Activated CD4-positive, alpha-beta T cell treated with anti-CD3 and anti-CD28 coated beads for 36 hours (primary cell): ENCODE results near the gene ATXN7L2. TPM values are rescaled to one million over a fixed set of nuclear protein-coding genes. Genes with fewer than 3 reads are reported as not detected.
"Not testable (repeated sequence)": the region's sequence is repeated elsewhere in the genome, so short reads cannot be mapped to it uniquely, and the experiment has no call there.

Experiments used
- ATAC-seq: fragments of 200-7000 bp; cut with Tn5 transposase; one replicate; pipeline ENCODE4 v1.10.0; 2021; ENCODE audit warnings: mild to moderate bottlenecking, moderate library complexity
- CTCF ChIA-PET: fragments of 350-600 bp; sonication (Branson Sonifier 250); formaldehyde crosslinking; loops from one replicate; lab custom pipeline; 2021; ENCODE audit warnings: antibody characterized with exemption; lab: Charles Lee
- POLR2A ChIA-PET: fragments of 350-600 bp; sonication (Branson Sonifier 250); formaldehyde crosslinking; loops from one replicate; lab custom pipeline; 2021; ENCODE audit warnings: antibody characterized with exemption, inconsistent platforms; lab: Charles Lee
- DNase-seq: peaks from one replicate; pipeline ENCODE4 v3.0.0-alpha.2; 2020
- H3K27ac Mint-ChIP-seq: one replicate; pipeline ENCODE4 v1.8.0; 2021; ENCODE audit warnings: mixed read lengths
- H3K27me3 Mint-ChIP-seq: one replicate; pipeline ENCODE4 v1.8.0; 2021; ENCODE audit warnings: mixed read lengths
- H3K36me3 Mint-ChIP-seq: one replicate; pipeline ENCODE4 v1.8.0; 2021; ENCODE audit warnings: low read depth, mixed read lengths
- H3K4me1 Mint-ChIP-seq: one replicate; pipeline ENCODE4 v1.8.0; 2021; ENCODE audit warnings: mixed read lengths
- H3K4me3 Mint-ChIP-seq: one replicate; pipeline ENCODE4 v1.8.0; 2021; ENCODE audit warnings: mild to moderate bottlenecking, moderate library complexity, mixed read lengths
- H3K9me3 Mint-ChIP-seq: one replicate; pipeline ENCODE4 v1.8.0; 2021; ENCODE audit warnings: low read depth, mixed read lengths
- intact Hi-C, 2 experiments: fragments of 100-400 bp; cut with DNase I in 1 of 2; cut with micrococcal nuclease in 1 of 2; formaldehyde crosslinking; loops; one replicate each; pipeline versions ENCODE4 v1.14.2 to v1.15.1; 2022 to 2024; cut with DNase I, micrococcal nuclease
- total RNA-seq, 2 experiments: library from RNA; stranded (reverse); gene quantifications; one replicate each; pipeline ENCODE4 v1.2.3, GENCODE V29; 2021

ATXN7L2 gene
- total RNA-seq, 2 experiments from 2014 or later: 11.7 to 13.0 TPM

DNA sequence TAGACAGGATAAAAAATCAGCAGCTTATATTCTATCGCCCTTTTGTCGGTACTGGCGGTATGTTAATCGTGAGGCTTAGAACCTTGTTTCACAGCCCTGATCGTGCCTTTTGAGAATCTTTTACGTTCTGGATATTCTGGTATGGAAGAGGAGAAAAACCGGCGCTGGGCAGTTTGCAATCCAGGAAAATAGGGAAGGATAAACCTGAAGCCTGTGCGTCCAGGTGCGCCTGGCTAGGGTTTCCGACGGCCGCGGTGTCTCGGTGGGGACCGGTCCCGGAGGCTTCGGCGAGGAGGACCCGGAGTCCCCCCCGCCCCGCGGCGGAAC is 17.6 kb upstream of the ATXN7L2 start:
- peak overlapping the region; percentile 59 for H3K4me3 Mint-ChIP-seq
- H3K9me3 Mint-ChIP-seq: no peaks in the 10 kb centered on the region
- ATAC-seq (no peak), DNase-seq (no peak)
- H3K4me1 Mint-ChIP-seq: peaks cover 4% of the 10 kb centered on the region
- no peak overlapping the region for H3K27ac Mint-ChIP-seq
- peaks cover 53% of the 10 kb centered on the region for H3K27me3 Mint-ChIP-seq
- H3K36me3 Mint-ChIP-seq: no peaks in the 10 kb centered on the region
- POLR2A ChIA-PET: no interaction called here
- intact Hi-C loops: no loop called here
- CTCF ChIA-PET: no interaction called here

DNA sequence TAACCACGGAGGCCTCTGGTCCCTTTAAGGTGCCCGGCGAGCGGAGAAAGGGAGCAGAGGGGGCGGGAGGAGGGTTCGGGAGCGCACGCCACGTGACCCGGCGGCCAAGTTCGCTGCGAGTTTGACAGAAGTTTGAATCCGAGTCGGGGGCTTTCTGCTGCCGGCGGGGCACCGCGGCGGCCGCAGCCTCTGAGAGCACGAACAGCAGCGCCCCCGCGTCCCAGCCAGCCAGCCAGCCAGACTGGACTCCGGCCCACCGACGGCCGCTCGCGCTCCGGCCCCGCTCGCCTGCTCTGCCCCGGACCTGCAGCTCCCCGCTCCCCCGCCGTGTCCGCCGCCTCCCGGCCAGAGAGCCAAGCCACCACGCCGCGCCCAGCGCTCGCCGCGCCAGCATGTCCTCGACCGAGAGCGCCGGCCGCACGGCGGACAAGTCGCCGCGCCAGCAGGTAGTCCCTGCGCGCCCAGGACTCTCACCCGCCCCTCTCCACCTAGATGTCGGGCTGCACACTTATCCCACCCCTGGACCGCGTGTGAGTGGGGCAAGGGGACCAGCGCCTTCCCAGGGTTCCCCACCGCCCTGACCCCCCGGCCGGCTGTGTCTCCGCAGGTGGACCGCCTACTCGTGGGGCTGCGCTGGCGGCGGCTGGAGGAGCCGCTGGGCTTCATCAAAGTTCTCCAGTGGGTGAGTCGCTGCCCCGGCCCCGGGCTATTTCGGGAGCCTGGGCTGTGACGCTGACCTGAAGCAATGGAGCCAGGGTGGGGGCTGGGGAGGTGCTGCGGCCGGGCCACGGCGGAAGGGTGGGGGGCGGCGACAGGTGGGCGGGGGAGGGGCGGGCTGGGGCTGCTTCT is 17.0 kb upstream of the ATXN7L2 start, which contains the start of gene SYPL2:
SYPL2 (plus strand) TSS at position 95 of the 849 bp plus-strand sequence; CDS start at position 393, 298 bp downstream.
- H3K27ac Mint-ChIP-seq: no peak within 1 kb of the TSS

DNA sequence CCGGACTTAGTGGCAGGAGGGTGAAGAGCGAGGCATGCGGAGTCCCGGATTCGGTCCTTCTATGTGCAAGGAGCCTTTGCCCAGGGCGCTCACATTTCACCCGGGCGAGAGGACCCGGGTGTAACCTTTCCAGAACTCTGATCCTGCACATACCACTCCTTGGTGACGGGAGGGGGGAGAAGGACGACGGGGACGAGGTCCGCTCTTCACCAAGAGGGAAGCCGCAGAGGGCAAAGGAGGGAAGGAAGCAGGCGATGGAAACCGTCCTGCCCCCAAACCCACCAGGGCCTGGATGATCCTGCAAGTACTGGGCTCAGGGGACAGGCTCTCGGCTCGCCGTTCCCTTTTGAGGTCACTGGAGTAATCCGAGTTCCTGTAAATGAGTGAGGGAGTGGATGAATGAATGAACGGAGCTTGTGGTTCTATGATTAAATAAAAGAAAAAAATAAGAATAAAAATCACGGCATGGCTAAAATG is 16.4 kb upstream of the ATXN7L2 start:
- peak overlapping the region; percentile 59 for H3K4me3 Mint-ChIP-seq
- ATAC-seq (no peak), DNase-seq (no peak)
- H3K4me1 Mint-ChIP-seq: peaks cover 4% of the 10 kb centered on the region
- H3K27me3 Mint-ChIP-seq: peaks cover 46% of the 10 kb centered on the region
- no peak overlapping the region for H3K27ac Mint-ChIP-seq
- H3K36me3 Mint-ChIP-seq: no peaks in the 10 kb centered on the region
- ChIA-PET POLR2A (no interaction called here), CTCF (interaction anchor here (0.6 kb wide), 1 partner anchor 65 kb away, joined by 3 read pairs; no protein-coding TSS in a partner anchor)
- no peaks in the 10 kb centered on the region for H3K9me3 Mint-ChIP-seq
- intact Hi-C loops: no loop called here

More for the DNA sequence above, 17.0 kb upstream of the ATXN7L2 start, which contains the start of gene SYPL2:
- CTCF ChIA-PET: no interaction called here
- peak within 1 kb of the TSS; percentile 59 for H3K4me3 Mint-ChIP-seq
- POLR2A ChIA-PET: no interaction called here
- DNase-seq (peak; percentile 46), ATAC-seq (peak; percentile 55)
- H3K9me3 Mint-ChIP-seq: no peaks in the 10 kb centered on the region
- intact Hi-C loops: no loop called here
- H3K27me3 Mint-ChIP-seq: peaks cover 52% of the 10 kb centered on the region
- H3K4me1 Mint-ChIP-seq: peaks cover 4% of the 10 kb centered on the region
- no peaks in the 10 kb centered on the region for H3K36me3 Mint-ChIP-seq

DNA sequence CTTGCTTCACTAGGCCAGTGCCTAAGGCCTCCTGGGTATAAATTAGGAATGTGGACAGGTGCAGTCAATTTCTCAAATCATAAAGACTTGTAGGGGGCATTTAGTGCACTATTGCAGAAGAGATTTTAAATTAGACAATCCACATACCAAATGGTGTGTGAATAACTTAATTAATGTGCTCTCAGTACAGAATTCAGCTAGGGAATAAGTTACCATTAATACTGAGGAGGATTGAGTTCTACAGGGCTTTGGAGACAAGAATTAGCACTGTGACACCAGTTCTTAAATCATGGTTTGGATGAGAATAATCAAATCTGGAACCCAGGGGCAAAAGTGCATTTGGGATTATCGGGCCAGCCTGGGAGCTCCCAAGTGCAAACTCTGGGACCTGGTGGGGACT is 15.6 kb upstream of the ATXN7L2 start:
- no peaks in the 10 kb centered on the region for H3K36me3 Mint-ChIP-seq
- H3K27ac Mint-ChIP-seq: no peak overlapping the region
- H3K4me1 Mint-ChIP-seq: peaks cover 4% of the 10 kb centered on the region
- CTCF ChIA-PET: interaction anchor here (0.6 to 1.3 kb wide), 5 partner anchors 29 to 447 kb away, joined by 3 to 4 read pairs (median 3); no protein-coding TSS in a partner anchor
- no peak for ATAC-seq
- H3K4me3 Mint-ChIP-seq: peak overlapping the region; percentile 59
- POLR2A ChIA-PET: no interaction called here
- no peaks in the 10 kb centered on the region for H3K9me3 Mint-ChIP-seq
- intact Hi-C loops: no loop called here
- no peak for DNase-seq
- H3K27me3 Mint-ChIP-seq: peaks cover 41% of the 10 kb centered on the region

DNA sequence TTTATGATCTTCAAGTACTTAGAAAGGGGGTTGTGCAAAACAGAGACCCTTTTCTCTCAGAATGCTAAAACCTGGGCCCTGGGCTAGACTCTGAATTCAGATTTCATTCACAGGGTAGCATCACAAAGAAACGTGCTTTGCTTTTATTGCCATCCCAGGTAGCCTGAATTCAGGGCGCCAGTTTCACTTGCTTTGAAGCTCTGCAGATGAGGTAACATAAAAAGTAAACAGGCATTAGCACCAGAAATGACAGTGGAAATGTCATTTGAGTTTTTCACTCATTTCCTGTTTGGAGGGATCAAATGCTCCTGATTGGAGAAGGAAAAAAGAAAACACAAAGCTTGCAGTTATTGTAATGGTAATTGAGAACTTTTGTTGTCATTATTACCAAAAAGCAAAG is 14.8 kb upstream of the ATXN7L2 start:
- H3K36me3 Mint-ChIP-seq: no peaks in the 10 kb centered on the region

DNA sequence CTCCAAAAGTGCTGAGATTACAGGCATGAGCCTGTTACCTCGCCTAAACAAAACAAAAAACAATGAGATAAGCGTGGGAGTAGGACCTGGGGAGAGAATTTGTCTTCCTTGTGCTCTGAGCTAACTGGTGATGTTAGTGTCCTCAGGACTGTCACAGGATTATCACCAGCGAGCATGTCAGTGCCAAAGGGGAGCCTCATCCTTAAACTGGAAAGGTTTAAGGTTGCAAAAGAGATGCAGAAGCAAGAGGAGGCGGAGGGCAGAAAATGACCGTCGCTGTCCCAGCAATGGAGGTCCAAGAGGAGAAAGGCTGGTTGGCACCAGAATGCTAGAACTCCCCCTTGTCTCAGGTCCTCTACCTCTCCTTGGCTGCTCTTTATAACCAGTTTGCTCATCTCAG is 13.5 kb upstream of the ATXN7L2 start:
- intact Hi-C loops: no loop called here
- Mint-ChIP-seq H3K4me3 (no peak overlapping the region), H3K27me3 (peaks cover 32% of the 10 kb centered on the region), H3K9me3 (no peaks in the 10 kb centered on the region), H3K27ac (no peak overlapping the region), H3K4me1 (peaks cover 4% of the 10 kb centered on the region), H3K36me3 (no peaks in the 10 kb centered on the region)
- ChIA-PET POLR2A (no interaction called here), CTCF (interaction anchor here (0.6 to 1.2 kb wide), 2 partner anchors 60 to 71 kb away, joined by 3 read pairs; no protein-coding TSS in a partner anchor)
- DNase-seq: no peak
- ATAC-seq: no peak

More for the DNA sequence above, 14.8 kb upstream of the ATXN7L2 start:
- CTCF ChIA-PET: interaction anchor here (0.6 to 1.7 kb wide), 7 partner anchors 11 to 171 kb away, joined by 3 to 8 read pairs (median 3); no protein-coding TSS in a partner anchor
- Mint-ChIP-seq H3K4me1 (peaks cover 4% of the 10 kb centered on the region), H3K9me3 (no peaks in the 10 kb centered on the region), H3K27me3 (peaks cover 42% of the 10 kb centered on the region), H3K27ac (no peak overlapping the region), H3K4me3 (no peak overlapping the region)
- POLR2A ChIA-PET: interaction anchor here (0.6 kb wide), 1 partner anchor 281 kb away, joined by 6 read pairs; no protein-coding TSS in a partner anchor
- ATAC-seq (peak; percentile 30), DNase-seq (no peak)
- intact Hi-C loops: no loop called here

DNA sequence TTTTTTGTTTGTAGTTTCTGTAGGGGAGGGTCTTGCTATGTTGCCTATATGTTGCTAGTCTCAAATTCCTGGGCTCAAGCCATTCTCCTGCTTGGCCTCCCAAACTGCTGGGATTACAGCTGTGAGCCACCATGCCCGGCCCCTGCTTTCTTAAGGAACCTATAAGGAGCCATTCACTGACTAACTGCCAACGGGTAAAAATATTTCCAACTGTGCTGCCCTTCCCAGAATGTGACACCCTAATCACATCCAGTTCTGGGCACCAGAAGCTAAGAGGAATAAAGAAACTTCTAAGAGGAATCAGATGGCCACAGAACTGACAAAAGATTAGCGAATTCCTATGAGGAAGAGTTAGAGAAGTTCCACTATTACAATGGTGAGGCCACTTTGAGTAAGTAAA is 10.9 kb upstream of the ATXN7L2 start:
- no peaks in the 10 kb centered on the region for H3K36me3 Mint-ChIP-seq
- H3K9me3 Mint-ChIP-seq: no peaks in the 10 kb centered on the region
- intact Hi-C loops: no loop called here
- ATAC-seq: no peak
- H3K27me3 Mint-ChIP-seq: peaks cover 26% of the 10 kb centered on the region
- ChIA-PET CTCF (interaction anchor here (0.7 kb wide), 1 partner anchor 190 kb away, joined by 4 read pairs; the partner anchor contains the start of gene PSRC1), POLR2A (no interaction called here)
- no peak overlapping the region for H3K4me3 Mint-ChIP-seq
- no peak for DNase-seq
- no peak overlapping the region for H3K27ac Mint-ChIP-seq
- H3K4me1 Mint-ChIP-seq: peaks cover 2% of the 10 kb centered on the region

DNA sequence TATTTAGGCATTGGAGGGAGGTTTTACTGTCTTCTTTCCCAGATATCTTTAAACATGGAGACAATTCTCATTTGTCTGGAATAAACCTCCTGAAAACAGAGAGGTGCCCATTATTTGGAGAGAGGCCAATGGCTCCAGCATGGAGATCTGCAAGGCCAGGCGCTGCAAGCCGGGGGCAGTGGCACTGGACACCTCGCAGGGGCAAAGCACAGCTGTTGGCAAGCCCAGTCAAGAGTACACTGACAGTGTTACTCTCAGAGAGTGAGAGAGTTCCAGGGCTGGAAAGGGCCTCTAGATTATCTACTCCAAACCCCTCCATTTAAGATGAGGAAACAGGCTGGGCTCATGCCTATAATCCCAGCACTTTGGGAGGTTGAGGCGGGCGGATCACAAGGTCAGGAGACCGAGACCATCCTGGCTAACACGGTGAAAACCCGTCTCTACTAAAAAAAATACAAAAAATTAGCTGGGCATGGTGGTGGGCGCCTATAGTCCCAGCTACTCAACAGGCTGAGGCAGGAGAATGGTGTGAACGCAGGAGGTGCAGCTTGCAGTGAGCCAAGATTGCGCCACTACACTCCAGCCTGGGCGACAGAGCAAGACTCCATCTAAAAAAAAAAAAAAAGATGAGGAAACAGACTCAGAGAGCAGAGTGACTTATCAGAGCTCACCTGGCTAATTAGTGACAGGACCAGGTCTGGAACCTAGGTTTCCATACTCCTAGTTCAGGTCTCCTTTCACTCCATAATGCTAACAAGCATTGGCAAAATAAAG is 10.2 kb upstream of the ATXN7L2 start:
- intact Hi-C loops, DNase-seq, H3K9me3 Mint-ChIP-seq, H3K4me1 Mint-ChIP-seq, POLR2A ChIA-PET, H3K4me3 Mint-ChIP-seq, ATAC-seq, H3K27ac Mint-ChIP-seq, H3K36me3 Mint-ChIP-seq: not testable (repeated sequence)
- peaks cover 20% of the 10 kb centered on the region for H3K27me3 Mint-ChIP-seq
- CTCF ChIA-PET: interaction anchor here (0.6 to 1.1 kb wide), 3 partner anchors 30 to 191 kb away, joined by 3 to 5 read pairs (median 4); partner anchors contain the start of gene PSRC1

DNA sequence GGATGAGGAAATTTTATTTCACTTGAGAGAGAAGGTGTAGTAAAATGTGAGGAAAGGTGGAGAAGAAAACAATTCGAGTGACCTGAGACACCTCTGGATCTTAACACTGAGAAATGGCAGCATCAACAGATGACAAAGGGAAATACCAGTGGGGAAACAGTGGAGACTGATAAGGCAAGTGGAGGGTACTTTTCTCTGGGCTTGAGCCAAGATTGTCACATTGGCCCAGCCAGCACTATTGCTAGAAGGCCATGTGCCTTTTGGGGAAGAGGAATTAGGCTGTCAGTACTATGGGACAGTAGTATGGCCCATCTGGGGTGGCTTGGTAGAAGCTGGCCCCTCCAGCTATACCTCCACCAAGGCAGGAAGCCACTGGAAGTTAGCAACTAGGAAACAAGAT is 9.0 kb upstream of the ATXN7L2 start:
- CTCF ChIA-PET: interaction anchor here (1.0 kb wide), 1 partner anchor 9 kb away, joined by 4 read pairs; the partner anchor contains the start of gene ATXN7L2
- H3K9me3 Mint-ChIP-seq: no peaks in the 10 kb centered on the region
- intact Hi-C loops: no loop called here

DNA sequence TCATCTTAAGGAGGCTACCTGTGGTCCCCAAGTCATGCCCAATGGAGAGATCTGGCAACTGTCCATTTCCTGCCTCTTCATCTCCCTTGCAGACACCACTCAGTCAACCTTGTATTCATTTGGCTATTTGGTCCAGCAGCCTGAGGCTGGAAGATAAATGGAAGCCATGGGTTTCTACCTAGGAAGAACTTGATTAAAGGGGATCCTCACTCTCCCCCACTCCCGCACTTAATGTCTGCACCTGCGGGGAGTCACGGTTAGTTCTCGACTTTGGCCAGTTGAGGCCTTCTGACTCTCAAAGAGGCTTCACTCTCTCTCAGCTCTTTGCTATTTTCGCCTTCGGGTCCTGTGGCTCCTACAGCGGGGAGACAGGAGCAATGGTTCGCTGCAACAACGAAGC is 8.4 kb upstream of the ATXN7L2 start:
- Mint-ChIP-seq H3K27me3 (peaks cover 19% of the 10 kb centered on the region), H3K4me3 (no peak overlapping the region), H3K4me1 (no peaks in the 10 kb centered on the region), H3K36me3 (no peaks in the 10 kb centered on the region), H3K9me3 (no peaks in the 10 kb centered on the region), H3K27ac (no peak overlapping the region)
- POLR2A ChIA-PET: no interaction called here
- no peak for ATAC-seq
- DNase-seq: no peak
- CTCF ChIA-PET: interaction anchor here (1.0 to 2.0 kb wide), 2 partner anchors 8 to 15 kb away, joined by 4 read pairs; partner anchors contain the start of gene ATXN7L2
- intact Hi-C loops: no loop called here

More for the DNA sequence above, 9.0 kb upstream of the ATXN7L2 start:
- no peak overlapping the region for H3K4me3 Mint-ChIP-seq
- H3K4me1 Mint-ChIP-seq: no peaks in the 10 kb centered on the region
- H3K27me3 Mint-ChIP-seq: peaks cover 22% of the 10 kb centered on the region
- no peaks in the 10 kb centered on the region for H3K36me3 Mint-ChIP-seq
- ATAC-seq: no peak
- POLR2A ChIA-PET: no interaction called here
- DNase-seq: no peak
- H3K27ac Mint-ChIP-seq: no peak overlapping the region

DNA sequence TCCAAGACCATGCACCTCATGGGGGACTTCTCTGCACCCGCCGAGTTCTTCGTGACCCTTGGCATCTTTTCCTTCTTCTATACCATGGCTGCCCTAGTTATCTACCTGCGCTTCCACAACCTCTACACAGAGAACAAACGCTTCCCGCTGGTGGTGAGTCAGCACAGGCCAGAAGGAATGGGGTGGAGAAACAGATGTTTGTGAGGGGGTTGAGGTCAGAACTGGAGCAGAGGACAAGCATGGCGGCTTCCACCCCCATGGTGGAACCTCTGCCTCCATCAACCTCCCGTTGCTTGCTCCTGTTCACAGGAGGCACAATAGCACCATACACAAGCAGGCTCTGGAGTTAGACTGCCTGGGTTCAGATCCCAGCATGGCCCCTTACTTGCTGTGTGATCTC is 6.9 kb upstream of the ATXN7L2 start:
- CTCF ChIA-PET: interaction anchor here (2.0 kb wide), 1 partner anchor 13 kb away, joined by 4 read pairs; no protein-coding TSS in a partner anchor
- POLR2A ChIA-PET: no interaction called here
- Mint-ChIP-seq H3K4me1 (no peaks in the 10 kb centered on the region), H3K4me3 (no peak overlapping the region), H3K27me3 (peaks cover 11% of the 10 kb centered on the region), H3K27ac (no peak overlapping the region), H3K36me3 (no peaks in the 10 kb centered on the region), H3K9me3 (no peaks in the 10 kb centered on the region)
- DNase-seq (no peak), ATAC-seq (no peak)
- intact Hi-C loops: no loop called here
